GM12878 (cell line): ENCODE results near the gene MED10. TPM values are rescaled to one million over a fixed set of nuclear protein-coding genes. Genes with fewer than 3 reads are reported as not detected.

Source experiments
- BCLAF1 ChIP-seq: fragments of 450-650 bp; IDR thresholded peaks from 2 replicates; pipeline ENCODE4 v1.6.1; 2017; ENCODE audit warnings: antibody characterized with exemption, mild to moderate bottlenecking, moderate library complexity
- E2F8 ChIP-seq: fragments of 450-650 bp; IDR thresholded peaks from 2 replicates; pipeline ENCODE4 v1.6.1; 2018; ENCODE audit warnings: mild to moderate bottlenecking, low read depth, moderate library complexity; ENCODE audit not compliant: partially characterized antibody
- NFIC ChIP-seq: IDR thresholded peaks from 2 replicates; pipeline ENCODE4 v1.6.1; 2012; ENCODE audit warnings: low read depth, mild to moderate bottlenecking, inconsistent platforms, low read length, moderate library complexity
- NKRF ChIP-seq: fragments of 450-650 bp; conservative IDR thresholded peaks from 2 replicates; pipeline ENCODE4 v1.6.1; 2017; ENCODE audit warnings: mild to moderate bottlenecking, moderate library complexity
- SMARCA5 ChIP-seq: fragments of 450-650 bp; IDR thresholded peaks from 2 replicates; pipeline ENCODE4 v1.6.1; 2017; ENCODE audit warnings: mild to moderate bottlenecking
- polyA plus RNA-seq, 11 experiments: library from polyadenylated mRNA; depleted of rRNA in 4 of 11; unstranded in 6 of 11; stranded (reverse) in 5 of 11; fragments of >200 nt; fragmentation: Nextera tagmentation in 4 of 11; fragmentation: Illumina TruSeq in 1 of 11; extraction: Ambion mirVana in 4 of 11; extraction: Trizol in 1 of 11; gene quantifications; 1 replicate in 1 of 11; 2 replicates in 10 of 11; pipeline versions ENCODE4 v1.2.1 to v1.2.3, GENCODE V29; 2011 to 2016; ENCODE audit warnings: inconsistent platforms in 2 of 11, missing spikeins in 2 of 11, low read depth in 1 of 11
- total RNA-seq, 4 experiments: library from RNA; depleted of rRNA in 3 of 4; stranded (reverse); fragments of >200 nt in 3 of 4; fragmentation: Illumina TruSeq in 1 of 4; extraction: Trizol in 1 of 4; gene quantifications; 2 replicates each; pipeline versions ENCODE4 v1.2.1 to v1.2.3, GENCODE V29; 2013 to 2021

The MED10 gene
- total and polyA plus RNA-seq, 10 of the 15 experiments (the other 5 are each of a cell fraction or from before 2014, with no cell fraction given) = 21.2 to 111 (median 46.6) TPM

GRCh38 chr5:6419340-6419852, 41.0 kb upstream of the MED10 start (continued):
- no peak for TF ChIP-seq SMARCA5
- TF ChIP-seq NFIC = no peak
- TF ChIP-seq NKRF = no peak
- no peak for TF ChIP-seq E2F8
- TF ChIP-seq BCLAF1 = no peak
